Measurements from ENCODE around the gene TK2. TPM values are rescaled to one million over a fixed set of nuclear protein-coding genes. Genes with fewer than 3 reads are reported as not detected.

The TK2 gene
- total RNA-seq, 1 donor from 2014 or later, result 18.6 TPM

GRCh38 chr16:66493490-66494401, 56.2 kb downstream of the TK2 start:
- H3K36me3 ChIP-seq, result no peaks in the 10 kb centered on the region
- no peak for TF ChIP-seq CTCF (IDR thresholded peaks at IDR 0.05; ENCODE audit: borderline replicate concordance)
- H3K27ac ChIP-seq (replicated peaks), result no peak overlapping the region
- intact Hi-C loops (cut with micrococcal nuclease), result no loop called here
- H3K4me3 ChIP-seq, result no peak overlapping the region
- H3K9me3 ChIP-seq (replicated peaks), result peaks cover 3% of the 10 kb centered on the region
- DNase-seq, result no peak
- H3K27me3 ChIP-seq (ENCODE audit: low read depth), result no peaks in the 10 kb centered on the region
- no peaks in the 10 kb centered on the region for H3K4me1 ChIP-seq

- H3K36me3 ChIP-seq, result no peaks in the 10 kb centered on the region
- intact Hi-C loops (cut with micrococcal nuclease), result no loop called here
- no peak overlapping the region for H3K4me3 ChIP-seq
- H3K27me3 ChIP-seq (ENCODE audit: low read depth), result no peaks in the 10 kb centered on the region
- H3K9me3 ChIP-seq (replicated peaks), result peaks cover 4% of the 10 kb centered on the region
- DNase-seq, result no peak
- no peak for TF ChIP-seq CTCF (IDR thresholded peaks at IDR 0.05; ENCODE audit: borderline replicate concordance)
- H3K27ac ChIP-seq (replicated peaks), result no peak overlapping the region
- H3K4me1 ChIP-seq, result peaks cover 13% of the 10 kb centered on the region
Observed at GRCh38 chr16:66491716-66492064, 58.2 kb downstream of the TK2 start.

GRCh38 chr16:66490774-66491715, 58.9 kb downstream of the TK2 start:
- intact Hi-C loops (cut with micrococcal nuclease), result no loop called here
- peaks cover 17% of the 10 kb centered on the region for H3K4me1 ChIP-seq
- TF ChIP-seq CTCF (IDR thresholded peaks at IDR 0.05; ENCODE audit: borderline replicate concordance), result no peak
- H3K4me3 ChIP-seq, result no peak overlapping the region
- H3K9me3 ChIP-seq (replicated peaks), result peaks cover 4% of the 10 kb centered on the region
- H3K27ac ChIP-seq (replicated peaks), result no peak overlapping the region
- H3K36me3 ChIP-seq, result no peaks in the 10 kb centered on the region
- DNase-seq, result no peak
- H3K27me3 ChIP-seq (ENCODE audit: low read depth), result no peaks in the 10 kb centered on the region

- Histone ChIP-seq H3K4me3 (no peak overlapping the region), H3K27me3 (ENCODE audit: low read depth) (no peaks in the 10 kb centered on the region), H3K27ac (replicated peaks) (no peak overlapping the region), H3K36me3 (no peaks in the 10 kb centered on the region), H3K9me3 (replicated peaks) (peaks cover 4% of the 10 kb centered on the region), H3K4me1 (peaks cover 17% of the 10 kb centered on the region)
- intact Hi-C loops (cut with micrococcal nuclease), result loop anchor here (10.0 kb wide), 1 partner anchor 135 kb away; no protein-coding TSS in a partner anchor
- TF ChIP-seq CTCF (IDR thresholded peaks at IDR 0.05; ENCODE audit: borderline replicate concordance), result no peak
- no peak for DNase-seq
Observed at GRCh38 chr16:66489818-66490217, 60.1 kb downstream of the TK2 start.

GRCh38 chr16:66489385-66489784, 60.5 kb downstream of the TK2 start:
- intact Hi-C loops (cut with micrococcal nuclease), result loop anchor here (10.0 kb wide), 1 partner anchor 135 kb away; no protein-coding TSS in a partner anchor
- DNase-seq, result no peak
- Histone ChIP-seq H3K27me3 (ENCODE audit: low read depth) (no peaks in the 10 kb centered on the region), H3K36me3 (no peaks in the 10 kb centered on the region), H3K4me3 (no peak overlapping the region), H3K27ac (replicated peaks) (no peak overlapping the region), H3K9me3 (replicated peaks) (peaks cover 4% of the 10 kb centered on the region), H3K4me1 (peaks cover 17% of the 10 kb centered on the region)
- TF ChIP-seq CTCF (IDR thresholded peaks at IDR 0.05; ENCODE audit: borderline replicate concordance), result no peak
